Stimulated activated CD8-positive, alpha-beta memory T cell treated with anti-CD3 and anti-CD28 coated beads, Interleukin-4, amount 100 ng/mL, for 48 hours (primary cell): ENCODE measurements around the gene MOB4.
"Not testable (repeated sequence)": the region's sequence is repeated elsewhere in the genome, so short reads cannot be mapped to it uniquely, and the experiment has no call there.

ENCODE experiments used
- DNase-seq: peaks from one replicate; pipeline ENCODE4 v3.0.0-alpha.2; 2020

MOB4 gene

GRCh38 chr2:197515739-197516392, at the start of gene MOB4:
Gene MOB4, plus strand, starts transcription at chr2:197516066. Its CDS starts 21 bp downstream, at chr2:197516087.
- peak; percentile 96 for DNase-seq

GRCh38 chr2:197472166-197472565, 43.7 kb upstream of the MOB4 start:
- DNase-seq = no peak

GRCh38 chr2:197477797-197478196, 38.1 kb upstream of the MOB4 start:
- no peak for DNase-seq

DNA sequence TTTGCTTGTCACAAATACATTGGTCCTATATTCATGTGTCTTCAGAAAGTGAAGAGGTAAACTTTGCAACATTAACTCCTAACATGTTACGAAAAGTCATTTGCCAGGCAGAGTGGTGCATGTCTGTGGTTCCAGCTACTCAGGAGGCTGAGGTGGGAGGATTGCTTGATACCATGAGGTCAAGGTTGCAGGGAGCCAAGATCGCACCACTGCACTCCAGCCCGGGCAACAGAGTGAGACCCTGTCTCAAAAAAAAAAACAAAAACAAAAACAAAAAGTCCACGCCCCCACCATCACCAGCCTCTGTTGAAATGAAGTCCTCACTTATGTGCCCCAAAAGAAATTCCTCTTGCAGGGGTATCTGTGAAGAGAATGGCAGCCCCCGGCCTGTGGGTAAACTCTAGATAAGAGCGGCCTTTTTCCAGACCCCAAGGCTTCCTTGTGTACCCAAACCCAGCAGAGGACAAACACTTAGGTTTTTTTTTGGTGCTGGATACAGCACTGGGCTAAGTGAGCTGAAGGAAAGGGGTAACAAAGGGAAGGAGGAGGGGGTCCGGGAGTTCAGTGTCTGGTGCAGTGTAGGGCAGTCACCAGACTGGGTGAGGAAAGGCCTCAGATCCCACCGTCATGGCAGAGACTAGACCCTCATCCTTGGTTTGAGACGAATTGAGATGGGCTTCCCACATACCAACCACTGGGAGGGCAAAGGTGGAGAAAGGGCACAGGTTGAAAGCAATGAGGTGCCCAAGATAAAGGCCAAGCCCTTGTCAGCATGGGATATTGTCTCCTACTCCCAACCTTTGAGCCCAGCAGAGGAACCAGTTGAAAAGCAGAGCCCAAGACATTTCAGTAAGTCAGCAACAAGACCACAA, 35.5 kb upstream of the MOB4 start:
- no peak for DNase-seq

GRCh38 chr2:197484248-197484647, 31.6 kb upstream of the MOB4 start:
- not testable (repeated sequence) for DNase-seq

DNA sequence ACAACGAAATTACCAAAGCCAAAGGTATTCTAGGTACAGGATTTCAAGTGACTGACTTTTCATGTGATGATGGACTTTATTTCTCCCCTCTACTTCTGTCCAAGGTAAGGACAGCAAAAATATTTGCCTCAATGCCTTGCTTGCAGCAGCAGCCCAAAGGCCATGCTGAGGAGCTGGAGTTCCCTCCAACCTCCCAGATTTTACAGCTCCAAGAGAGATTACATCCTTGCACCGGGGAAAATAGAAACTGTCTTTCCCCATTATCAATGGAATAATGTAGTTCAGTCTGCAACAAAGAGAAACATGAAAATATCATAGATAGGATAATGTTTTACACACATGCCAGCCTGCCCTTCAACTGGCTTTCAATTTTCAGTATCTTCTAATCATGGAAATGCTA, 29.7 kb upstream of the MOB4 start:
- DNase-seq = no peak

DNA sequence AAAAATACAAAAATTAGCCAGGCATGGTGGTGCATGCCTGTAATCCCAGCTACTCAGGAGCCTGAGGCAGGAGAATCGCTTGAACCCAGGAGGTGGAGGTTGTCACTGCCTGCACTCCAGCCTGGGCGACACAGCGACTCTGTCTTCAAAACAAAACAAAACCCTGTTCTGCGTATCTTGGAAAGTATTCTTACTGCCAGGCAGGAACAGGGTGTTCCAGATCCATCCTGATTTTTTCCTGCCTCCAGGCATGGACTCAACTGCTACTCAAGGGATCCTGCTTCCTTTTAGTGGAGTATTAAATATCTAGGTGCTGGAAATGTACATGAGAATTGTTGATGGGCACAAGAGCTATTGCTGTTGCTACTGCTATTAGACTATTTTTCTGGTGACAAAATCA, 28.5 kb upstream of the MOB4 start:
- DNase-seq = no peak

- no peak for DNase-seq
Observed at GRCh38 chr2:197495433-197496134, 20.3 kb upstream of the MOB4 start.

- no peak for DNase-seq
Observed at GRCh38 chr2:197496695-197497094, 19.2 kb upstream of the MOB4 start.

GRCh38 chr2:197497326-197497725, 18.5 kb upstream of the MOB4 start:
- no peak for DNase-seq

DNA sequence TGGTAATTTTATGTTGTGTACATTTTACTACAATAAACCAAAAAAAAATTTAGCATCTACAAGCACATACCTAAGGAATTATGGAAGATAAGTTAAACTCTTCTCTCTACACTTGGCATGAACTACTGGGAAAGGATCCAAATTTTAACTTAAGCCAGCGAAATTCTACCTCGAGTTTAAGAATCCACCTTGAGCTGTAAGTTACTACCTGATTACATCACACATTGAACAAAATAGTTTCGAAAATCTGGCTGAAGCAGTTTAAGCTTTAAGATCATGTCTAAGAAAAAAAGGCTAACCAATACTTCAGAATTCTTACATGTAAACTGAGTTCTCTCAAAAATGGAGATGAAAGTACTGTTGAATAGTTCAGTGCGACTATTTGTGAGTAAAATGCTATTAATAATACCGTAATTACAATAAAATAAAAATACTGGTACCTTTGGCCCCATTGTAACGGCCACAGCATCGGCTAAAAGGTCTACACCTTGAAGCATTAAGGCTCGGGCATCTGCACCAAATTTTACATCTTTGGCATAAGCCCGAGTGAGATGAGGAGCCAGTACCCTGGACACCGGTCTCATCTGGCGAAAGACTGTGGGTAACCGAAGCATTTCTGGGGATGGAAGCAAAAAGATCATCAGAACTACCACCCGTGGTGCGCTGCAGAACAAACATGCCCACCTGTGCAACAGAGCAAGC, 17.5 kb upstream of the MOB4 start:
- no peak for DNase-seq

- peak; percentile 64 for DNase-seq
Observed at GRCh38 chr2:197498937-197499593, 16.8 kb upstream of the MOB4 start.

DNA sequence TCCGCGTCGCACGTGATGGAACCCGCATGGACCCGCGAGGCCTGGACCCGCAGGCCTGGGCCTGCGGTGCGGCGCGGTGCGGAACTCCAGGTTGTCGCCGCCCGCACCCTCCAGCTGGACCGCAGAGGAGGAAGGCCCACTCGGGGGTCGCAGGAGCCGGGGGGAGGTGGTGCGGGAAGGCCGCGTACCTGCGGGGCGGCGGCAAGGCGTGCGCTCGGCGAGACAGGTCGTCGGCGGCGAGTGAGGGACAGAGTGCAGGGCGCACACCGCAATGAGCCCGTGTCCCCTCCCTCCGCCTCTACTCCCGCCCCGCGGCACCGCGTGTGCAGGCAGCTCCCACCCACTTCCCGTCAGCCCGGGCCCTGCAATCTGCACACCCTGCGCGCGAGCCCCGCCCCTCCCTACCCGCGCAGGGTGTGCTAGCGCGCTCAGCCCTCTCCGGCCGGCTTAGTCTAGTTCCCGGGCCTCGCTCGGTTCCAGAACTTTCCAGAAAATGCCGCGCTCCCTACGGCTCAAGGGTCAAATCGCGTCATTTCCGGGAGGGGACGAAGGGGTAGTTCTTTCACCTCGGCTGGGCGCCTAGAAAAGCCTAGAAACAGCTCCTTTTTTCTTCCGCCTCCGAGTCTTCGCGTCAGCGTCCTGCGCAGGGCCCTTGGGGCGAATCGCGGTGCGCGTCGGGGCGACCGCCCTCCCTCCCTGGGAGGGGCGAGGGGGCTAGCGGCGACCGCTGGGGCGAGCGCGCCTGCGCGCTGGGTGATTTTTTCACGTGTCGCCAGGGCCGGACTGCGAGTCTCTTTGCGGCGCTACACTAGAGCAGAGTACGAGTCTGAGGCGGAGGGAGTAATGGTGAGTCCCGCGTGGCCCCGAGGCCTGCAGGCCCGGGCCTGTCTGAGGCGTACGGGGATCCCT, 16.0 kb upstream of the MOB4 start, which contains the start of the genes HSPD1 and HSPE1:
TSS of gene HSPD1 (minus strand) at position 247 of the 909 bp plus-strand sequence. CDS start 992 bp downstream, outside the sequence.
TSS of gene HSPE1 (plus strand) at position 786 of the 909 bp plus-strand sequence. CDS start at position 844, 58 bp downstream.
- DNase-seq = peak; percentile 98

DNA sequence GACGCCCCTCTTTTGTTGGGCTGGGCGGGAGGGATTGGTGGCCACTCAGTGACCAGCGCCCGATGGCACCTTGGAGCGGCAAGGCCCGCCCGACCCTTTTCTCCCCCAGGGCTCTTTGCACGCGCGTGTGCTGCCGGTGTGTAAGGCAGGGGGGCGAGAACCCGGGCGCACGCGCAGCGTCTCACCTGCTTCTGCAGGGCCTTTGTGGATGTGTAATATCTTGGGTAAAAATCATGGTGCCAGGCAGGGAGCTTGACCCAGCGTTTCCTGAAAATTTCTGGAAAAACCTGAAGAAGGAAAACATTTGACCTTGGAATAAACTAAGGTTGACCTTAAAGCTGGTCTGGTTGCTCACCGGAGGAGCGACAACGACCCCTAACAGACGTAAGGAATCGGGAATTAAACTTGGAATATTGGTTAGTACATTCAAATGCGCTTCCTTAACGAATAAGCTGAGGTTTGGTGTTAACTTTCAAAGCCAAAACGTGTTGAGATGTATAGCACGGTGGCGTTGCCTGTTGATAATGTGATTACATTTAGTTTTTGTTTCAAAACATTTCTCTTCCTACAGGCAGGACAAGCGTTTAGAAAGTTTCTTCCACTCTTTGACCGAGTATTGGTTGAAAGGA, 15.2 kb upstream of the MOB4 start:
- no peak for DNase-seq

- no peak for DNase-seq
Observed at GRCh38 chr2:197502201-197502600, 13.7 kb upstream of the MOB4 start.

- no peak for DNase-seq
Observed at GRCh38 chr2:197502685-197503084, 13.2 kb upstream of the MOB4 start.

GRCh38 chr2:197504000-197504399, 11.9 kb upstream of the MOB4 start:
- no peak for DNase-seq

DNA sequence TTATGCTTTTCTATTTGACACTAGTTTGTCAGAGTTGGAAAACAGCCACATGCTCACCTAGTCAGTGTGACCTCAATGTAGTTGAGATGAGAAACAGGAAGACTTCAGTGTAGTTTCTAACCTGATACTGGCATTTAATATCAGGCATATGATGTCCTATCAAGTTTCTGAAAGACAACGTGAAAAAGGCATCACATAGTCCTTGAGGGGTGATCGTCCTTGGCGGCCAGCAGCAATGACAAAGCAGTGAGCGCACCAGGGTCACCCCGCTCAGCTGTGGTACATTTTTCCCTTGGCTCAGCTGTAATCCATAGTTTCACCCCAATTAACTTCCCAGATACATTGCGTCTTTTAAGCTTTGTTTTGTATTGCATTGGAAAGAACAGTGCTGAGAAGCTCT, 11.4 kb upstream of the MOB4 start:
- DNase-seq = no peak

- no peak for DNase-seq
Observed at GRCh38 chr2:197506658-197507057, 9.2 kb upstream of the MOB4 start.

- DNase-seq = no peak
Observed at GRCh38 chr2:197513915-197514314, 2.0 kb upstream of the MOB4 start.

- no peak for DNase-seq
Observed at GRCh38 chr2:197514754-197515153, 1.1 kb upstream of the MOB4 start.
